ENCODE data around the gene GPC6. TPM values are rescaled to one million over a fixed set of nuclear protein-coding genes. Genes with fewer than 3 reads are reported as not detected.

GPC6 gene
- total RNA-seq, 1 donor from 2014 or later = 42.9 TPM

GRCh38 chr13:94112227-94112626, 885.6 kb downstream of the GPC6 start:
- Histone ChIP-seq H3K9ac (no peak overlapping the region), H4K20me1 (ENCODE audit: low read depth) (no peaks in the 10 kb centered on the region), H3K4me3 (no peak overlapping the region), H3K27me3 (no peaks in the 10 kb centered on the region), H3F3A (ENCODE audit: low read depth) (no peaks in the 10 kb centered on the region), H2AFZ (replicated peaks) (no peak overlapping the region), H3K4me1 (no peaks in the 10 kb centered on the region), H3K9me3 (ENCODE audit: low read depth) (no peaks in the 10 kb centered on the region), H3K79me2 (ENCODE audit: low read depth) (no peaks in the 10 kb centered on the region), H3K36me3 (no peaks in the 10 kb centered on the region), H3K4me2 (no peak overlapping the region), H3K27ac (no peak overlapping the region)
- DNase-seq (ENCODE audit: low spot score) = no peak
- Mint-ChIP-seq H3K27me3 (ENCODE audit: insufficient read depth, low read depth) (no peaks in the 10 kb centered on the region), H3K4me1 (peaks cover 3% of the 10 kb centered on the region), H3K4me3 (no peak overlapping the region), H3K9me3 (no peaks in the 10 kb centered on the region), H3K27ac (no peak overlapping the region), H3K36me3 (no peaks in the 10 kb centered on the region)
- TF ChIP-seq CTCF (IDR thresholded peaks at IDR 0.05) (no peak), EZH2phosphoT487 (IDR thresholded peaks at IDR 0.05) (no peak), EZH2 (IDR thresholded peaks at IDR 0.05) (no peak)

- no peak overlapping the region for H3K27ac ChIP-seq
- H3K36me3 ChIP-seq = no peaks in the 10 kb centered on the region
- no peaks in the 10 kb centered on the region for H3K4me1 ChIP-seq
- no peak overlapping the region for H3K9ac ChIP-seq
- DNase-seq (ENCODE audit: low spot score) = no peak
- no peaks in the 10 kb centered on the region for H3K27me3 ChIP-seq
- H4K20me1 ChIP-seq (ENCODE audit: low read depth) = no peaks in the 10 kb centered on the region
- H3K79me2 ChIP-seq (ENCODE audit: low read depth) = no peaks in the 10 kb centered on the region
- H3K4me1 Mint-ChIP-seq = peaks cover 3% of the 10 kb centered on the region
- TF ChIP-seq CTCF (IDR thresholded peaks at IDR 0.05) (peak; percentile 36), EZH2phosphoT487 (IDR thresholded peaks at IDR 0.05) (no peak)
- H3K4me3 Mint-ChIP-seq = no peak overlapping the region
- H3F3A ChIP-seq (ENCODE audit: low read depth) = no peaks in the 10 kb centered on the region
- no peaks in the 10 kb centered on the region for H3K9me3 Mint-ChIP-seq
- H3K36me3 Mint-ChIP-seq = no peaks in the 10 kb centered on the region
- no peak overlapping the region for H3K4me3 ChIP-seq
- H3K9me3 ChIP-seq (ENCODE audit: low read depth) = no peaks in the 10 kb centered on the region
- H3K4me2 ChIP-seq = no peak overlapping the region
- no peak overlapping the region for H3K27ac Mint-ChIP-seq
- H2AFZ ChIP-seq (replicated peaks) = no peak overlapping the region
- H3K27me3 Mint-ChIP-seq (ENCODE audit: insufficient read depth, low read depth) = no peaks in the 10 kb centered on the region
These were observed 886.1 kb downstream of the GPC6 start for GRCh38 chr13:94112731-94113130.

GRCh38 chr13:94113245-94113644, 886.6 kb downstream of the GPC6 start:
- no peak for TF ChIP-seq CTCF (IDR thresholded peaks at IDR 0.05)
- no peak for TF ChIP-seq EZH2phosphoT487 (IDR thresholded peaks at IDR 0.05)
- no peak for TF ChIP-seq EZH2 (IDR thresholded peaks at IDR 0.05)
- Histone ChIP-seq H3K27me3 (no peaks in the 10 kb centered on the region), H3K79me2 (ENCODE audit: low read depth) (no peaks in the 10 kb centered on the region), H3K9me3 (ENCODE audit: low read depth) (no peaks in the 10 kb centered on the region), H3K9ac (no peak overlapping the region), H2AFZ (replicated peaks) (no peak overlapping the region), H4K20me1 (ENCODE audit: low read depth) (no peaks in the 10 kb centered on the region), H3K36me3 (no peaks in the 10 kb centered on the region), H3F3A (ENCODE audit: low read depth) (no peaks in the 10 kb centered on the region), H3K4me2 (no peak overlapping the region), H3K4me1 (no peaks in the 10 kb centered on the region), H3K4me3 (no peak overlapping the region), H3K27ac (no peak overlapping the region)
- H3K9me3 Mint-ChIP-seq = no peaks in the 10 kb centered on the region
- no peak overlapping the region for H3K27ac Mint-ChIP-seq
- no peak for DNase-seq (ENCODE audit: low spot score)
- H3K27me3 Mint-ChIP-seq (ENCODE audit: insufficient read depth, low read depth) = no peaks in the 10 kb centered on the region
- H3K4me1 Mint-ChIP-seq = peaks cover 3% of the 10 kb centered on the region
- no peak overlapping the region for H3K4me3 Mint-ChIP-seq
- H3K36me3 Mint-ChIP-seq = no peaks in the 10 kb centered on the region

GRCh38 chr13:94114166-94114565, 887.6 kb downstream of the GPC6 start:
- Histone ChIP-seq H3F3A (ENCODE audit: low read depth) (no peaks in the 10 kb centered on the region), H4K20me1 (ENCODE audit: low read depth) (no peaks in the 10 kb centered on the region), H3K27me3 (no peaks in the 10 kb centered on the region), H3K36me3 (no peaks in the 10 kb centered on the region), H2AFZ (replicated peaks) (no peak overlapping the region), H3K27ac (no peak overlapping the region), H3K4me2 (no peak overlapping the region), H3K9ac (no peak overlapping the region), H3K9me3 (ENCODE audit: low read depth) (no peaks in the 10 kb centered on the region), H3K4me1 (no peaks in the 10 kb centered on the region), H3K4me3 (no peak overlapping the region), H3K79me2 (ENCODE audit: low read depth) (no peaks in the 10 kb centered on the region)
- Mint-ChIP-seq H3K36me3 (no peaks in the 10 kb centered on the region), H3K4me1 (peaks cover 3% of the 10 kb centered on the region), H3K4me3 (no peak overlapping the region), H3K27me3 (ENCODE audit: insufficient read depth, low read depth) (no peaks in the 10 kb centered on the region), H3K27ac (no peak overlapping the region), H3K9me3 (no peaks in the 10 kb centered on the region)
- TF ChIP-seq CTCF (IDR thresholded peaks at IDR 0.05) = no peak
- no peak for TF ChIP-seq EZH2 (IDR thresholded peaks at IDR 0.05)
- TF ChIP-seq EZH2phosphoT487 (IDR thresholded peaks at IDR 0.05) = no peak
- DNase-seq (ENCODE audit: low spot score) = no peak

Data from neural progenitor cell (in vitro differentiated cells).